T-helper 17 cell (primary cell): ENCODE results near the gene EMC6. TPM values are rescaled to one million over a fixed set of nuclear protein-coding genes. Genes with fewer than 3 reads are reported as not detected.

Experiments
- ATAC-seq: fragments of 150-1000 bp; cut with Tn5 transposase; 2 replicates; pipeline ENCODE4 v1.10.0; 2021; ENCODE audit warnings: mild to moderate bottlenecking, moderate library complexity
- DNase-seq, 3 donors: peaks; one replicate each; pipeline versions ENCODE4 v3.0.0 to v3.0.0-alpha.2; 2020 to 2021
- H3K9me3 ChIP-seq: one replicate; pipeline ENCODE4 v1.7.0; 2013; ENCODE audit warnings: low read length, mild to moderate bottlenecking; ENCODE audit not compliant: control insufficient read depth, poor library complexity, severe bottlenecking
- H3K27ac Mint-ChIP-seq: one replicate; pipeline ENCODE4 v1.8.0; 2022; ENCODE audit warnings: mild to moderate bottlenecking, moderate library complexity, mixed read lengths
- H3K27me3 Mint-ChIP-seq: one replicate; pipeline ENCODE4 v1.8.0; 2022; ENCODE audit warnings: mixed read lengths
- H3K36me3 Mint-ChIP-seq: one replicate; pipeline ENCODE4 v1.8.0; 2022; ENCODE audit warnings: low read depth, mixed read lengths
- H3K4me1 Mint-ChIP-seq: one replicate; pipeline ENCODE4 v1.8.0; 2022; ENCODE audit warnings: mild to moderate bottlenecking, mixed read lengths
- H3K4me3 Mint-ChIP-seq: one replicate; pipeline ENCODE4 v1.8.0; 2022; ENCODE audit warnings: mild to moderate bottlenecking, moderate library complexity, mixed read lengths
- total RNA-seq, 4 donors: library from RNA in 2 of 4; stranded (reverse) in 2 of 4; gene quantifications; one replicate each; pipeline ENCODE4 v1.2.3 and lab custom pipeline; 2022 to 2026

EMC6 gene
- total RNA-seq, 2 donors from 2014 or later, result 23.0 to 28.7 TPM

GRCh38 chr17:3679531-3680126 is 11.0 kb downstream of the EMC6 start:
- peak overlapping the region; percentile 51 for H3K27ac Mint-ChIP-seq
- no peak overlapping the region for H3K4me3 Mint-ChIP-seq
- H3K36me3 Mint-ChIP-seq, result no peaks in the 10 kb centered on the region
- peaks cover 13% of the 10 kb centered on the region for H3K4me1 Mint-ChIP-seq
- no peaks in the 10 kb centered on the region for H3K27me3 Mint-ChIP-seq
- ATAC-seq (no peak), DNase-seq (no peak)
- H3K9me3 ChIP-seq, result no peaks in the 10 kb centered on the region

GRCh38 chr17:3681057-3681456 is 12.4 kb downstream of the EMC6 start:
- H3K27ac Mint-ChIP-seq, result no peak overlapping the region

GRCh38 chr17:3681565-3681964 is 13.0 kb downstream of the EMC6 start:
- H3K4me3 Mint-ChIP-seq, result peak overlapping the region; percentile 41
- no peaks in the 10 kb centered on the region for H3K36me3 Mint-ChIP-seq
- no peaks in the 10 kb centered on the region for H3K27me3 Mint-ChIP-seq
- no peak for DNase-seq
- peaks cover 13% of the 10 kb centered on the region for H3K4me1 Mint-ChIP-seq
- peak overlapping the region; percentile 75 for H3K27ac Mint-ChIP-seq
- no peaks in the 10 kb centered on the region for H3K9me3 ChIP-seq
- no peak for ATAC-seq

More at GRCh38 chr17:3681057-3681456, 12.4 kb downstream of the EMC6 start:
- no peak overlapping the region for H3K4me3 Mint-ChIP-seq
- H3K9me3 ChIP-seq, result no peaks in the 10 kb centered on the region
- peaks cover 13% of the 10 kb centered on the region for H3K4me1 Mint-ChIP-seq
- DNase-seq (no peak), ATAC-seq (no peak)
- H3K27me3 Mint-ChIP-seq, result no peaks in the 10 kb centered on the region
- no peaks in the 10 kb centered on the region for H3K36me3 Mint-ChIP-seq

- H3K4me1 Mint-ChIP-seq, result peaks cover 13% of the 10 kb centered on the region
- no peak for DNase-seq
- peak overlapping the region; percentile 75 for H3K27ac Mint-ChIP-seq
- no peaks in the 10 kb centered on the region for H3K27me3 Mint-ChIP-seq
- H3K9me3 ChIP-seq, result no peaks in the 10 kb centered on the region
- H3K36me3 Mint-ChIP-seq, result no peaks in the 10 kb centered on the region
- H3K4me3 Mint-ChIP-seq, result no peak overlapping the region
- no peak for ATAC-seq
Measured at GRCh38 chr17:3682033-3682432, 13.4 kb downstream of the EMC6 start.

GRCh38 chr17:3683054-3683511 is 14.5 kb downstream of the EMC6 start:
- DNase-seq, result peak in 2 of 3 donors; percentile 36 to 44
- ATAC-seq, result peak; percentile 95
- Mint-ChIP-seq H3K27me3 (no peaks in the 10 kb centered on the region), H3K4me1 (peaks cover 13% of the 10 kb centered on the region), H3K27ac (peak overlapping the region; percentile 56), H3K36me3 (no peaks in the 10 kb centered on the region), H3K4me3 (no peak overlapping the region)
- H3K9me3 ChIP-seq, result no peaks in the 10 kb centered on the region

- Mint-ChIP-seq H3K27ac (no peak overlapping the region), H3K4me3 (no peak overlapping the region), H3K4me1 (peaks cover 17% of the 10 kb centered on the region), H3K36me3 (no peaks in the 10 kb centered on the region), H3K27me3 (no peaks in the 10 kb centered on the region)
- no peak for DNase-seq
- H3K9me3 ChIP-seq, result no peaks in the 10 kb centered on the region
- ATAC-seq, result no peak
Measured at GRCh38 chr17:3685174-3685573, 16.6 kb downstream of the EMC6 start.

GRCh38 chr17:3688027-3688553 is 19.5 kb downstream of the EMC6 start:
- peaks cover 6% of the 10 kb centered on the region for H3K4me1 Mint-ChIP-seq
- no peaks in the 10 kb centered on the region for H3K36me3 Mint-ChIP-seq
- no peaks in the 10 kb centered on the region for H3K9me3 ChIP-seq
- ATAC-seq, result no peak
- H3K4me3 Mint-ChIP-seq, result no peak overlapping the region
- no peak overlapping the region for H3K27ac Mint-ChIP-seq
- H3K27me3 Mint-ChIP-seq, result no peaks in the 10 kb centered on the region
- DNase-seq, result no peak

GRCh38 chr17:3688852-3689261 is 20.2 kb downstream of the EMC6 start:
- ATAC-seq, result no peak

GRCh38 chr17:3689262-3690093 is 20.9 kb downstream of the EMC6 start:
- H3K4me1 Mint-ChIP-seq, result peaks cover 10% of the 10 kb centered on the region
- no peak overlapping the region for H3K27ac Mint-ChIP-seq
- no peaks in the 10 kb centered on the region for H3K9me3 ChIP-seq
- H3K27me3 Mint-ChIP-seq, result no peaks in the 10 kb centered on the region
- DNase-seq (no peak), ATAC-seq (no peak)
- no peaks in the 10 kb centered on the region for H3K36me3 Mint-ChIP-seq
- no peak overlapping the region for H3K4me3 Mint-ChIP-seq

More at GRCh38 chr17:3688852-3689261, 20.2 kb downstream of the EMC6 start:
- Mint-ChIP-seq H3K4me3 (no peak overlapping the region), H3K27me3 (no peaks in the 10 kb centered on the region), H3K27ac (no peak overlapping the region), H3K36me3 (no peaks in the 10 kb centered on the region), H3K4me1 (peaks cover 5% of the 10 kb centered on the region)
- no peak for DNase-seq
- no peaks in the 10 kb centered on the region for H3K9me3 ChIP-seq

- Mint-ChIP-seq H3K27ac (no peak overlapping the region), H3K27me3 (no peaks in the 10 kb centered on the region), H3K4me1 (peaks cover 12% of the 10 kb centered on the region), H3K36me3 (no peaks in the 10 kb centered on the region), H3K4me3 (no peak overlapping the region)
- no peaks in the 10 kb centered on the region for H3K9me3 ChIP-seq
- no peak for DNase-seq
- no peak for ATAC-seq
Measured at GRCh38 chr17:3690094-3690715, 21.6 kb downstream of the EMC6 start.

- H3K36me3 Mint-ChIP-seq, result no peaks in the 10 kb centered on the region
- DNase-seq (no peak), ATAC-seq (no peak)
- no peak overlapping the region for H3K27ac Mint-ChIP-seq
- peaks cover 12% of the 10 kb centered on the region for H3K4me1 Mint-ChIP-seq
- H3K27me3 Mint-ChIP-seq, result no peaks in the 10 kb centered on the region
- no peaks in the 10 kb centered on the region for H3K9me3 ChIP-seq
- H3K4me3 Mint-ChIP-seq, result no peak overlapping the region
Measured at GRCh38 chr17:3691617-3692067, 23.0 kb downstream of the EMC6 start.

GRCh38 chr17:3692346-3692745 is 23.7 kb downstream of the EMC6 start:
- no peaks in the 10 kb centered on the region for H3K9me3 ChIP-seq
- Mint-ChIP-seq H3K36me3 (no peaks in the 10 kb centered on the region), H3K27me3 (no peaks in the 10 kb centered on the region), H3K4me1 (peaks cover 12% of the 10 kb centered on the region), H3K27ac (no peak overlapping the region), H3K4me3 (peak overlapping the region; percentile 43)
- no peak for ATAC-seq
- DNase-seq, result no peak

- no peaks in the 10 kb centered on the region for H3K27me3 Mint-ChIP-seq
- peaks cover 12% of the 10 kb centered on the region for H3K4me1 Mint-ChIP-seq
- no peak for ATAC-seq
- no peaks in the 10 kb centered on the region for H3K9me3 ChIP-seq
- no peaks in the 10 kb centered on the region for H3K36me3 Mint-ChIP-seq
- no peak overlapping the region for H3K4me3 Mint-ChIP-seq
- no peak for DNase-seq
- H3K27ac Mint-ChIP-seq, result peak overlapping the region; percentile 8
Measured at GRCh38 chr17:3693141-3693540, 24.5 kb downstream of the EMC6 start.
